ENCODE results near the gene ZNF385B.

GRCh38 chr2:179859523-179859922 is 1.9 kb downstream of the ZNF385B start:
- TF ChIP-seq, protein P1, sequence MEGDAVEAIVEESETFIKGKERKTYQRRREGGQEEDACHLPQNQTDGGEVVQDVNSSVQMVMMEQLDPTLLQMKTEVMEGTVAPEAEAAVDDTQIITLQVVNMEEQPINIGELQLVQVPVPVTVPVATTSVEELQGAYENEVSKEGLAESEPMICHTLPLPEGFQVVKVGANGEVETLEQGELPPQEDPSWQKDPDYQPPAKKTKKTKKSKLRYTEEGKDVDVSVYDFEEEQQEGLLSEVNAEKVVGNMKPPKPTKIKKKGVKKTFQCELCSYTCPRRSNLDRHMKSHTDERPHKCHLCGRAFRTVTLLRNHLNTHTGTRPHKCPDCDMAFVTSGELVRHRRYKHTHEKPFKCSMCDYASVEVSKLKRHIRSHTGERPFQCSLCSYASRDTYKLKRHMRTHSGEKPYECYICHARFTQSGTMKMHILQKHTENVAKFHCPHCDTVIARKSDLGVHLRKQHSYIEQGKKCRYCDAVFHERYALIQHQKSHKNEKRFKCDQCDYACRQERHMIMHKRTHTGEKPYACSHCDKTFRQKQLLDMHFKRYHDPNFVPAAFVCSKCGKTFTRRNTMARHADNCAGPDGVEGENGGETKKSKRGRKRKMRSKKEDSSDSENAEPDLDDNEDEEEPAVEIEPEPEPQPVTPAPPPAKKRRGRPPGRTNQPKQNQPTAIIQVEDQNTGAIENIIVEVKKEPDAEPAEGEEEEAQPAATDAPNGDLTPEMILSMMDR (IDR thresholded peaks at IDR 0.05): no peak
- no peak for TF ChIP-seq EZH2 (IDR thresholded peaks at IDR 0.05)
- no peak for TF ChIP-seq EZH2phosphoT487 (IDR thresholded peaks at IDR 0.05)

All from neural progenitor cell (in vitro differentiated cells).